BE2C (cell line): Measurements from ENCODE around the gene DUOX2.

Source experiments
- DNase-seq: peaks from one replicate; pipeline ENCODE4 v3.0.0-alpha.2; 2020
- H3K27me3 ChIP-seq: fragments of 250-450 bp; sonication (Bioruptor Pico); 2 replicates; pipeline ENCODE4 v1.5.1; 2020; ENCODE audit warnings: mild to moderate bottlenecking
- H3K36me3 ChIP-seq: fragments of 250-450 bp; sonication (Bioruptor Pico); 2 replicates; pipeline ENCODE4 v1.5.1; 2020; ENCODE audit warnings: mild to moderate bottlenecking
- H3K4me1 ChIP-seq: fragments of 250-450 bp; sonication (Bioruptor Pico); 2 replicates; pipeline ENCODE4 v1.5.1; 2020
- H3K4me3 ChIP-seq: 2 replicates; pipeline ENCODE4 v1.5.1; 2011; ENCODE audit warnings: low read depth, low read length
- H3K9me3 ChIP-seq: fragments of 250-450 bp; sonication (Bioruptor Pico); 2 replicates; pipeline ENCODE4 v1.5.1; 2020
- TF ChIP-seq, protein P1 (sequence below): IDR thresholded peaks from 2 replicates; pipeline ENCODE4 v1.5.1; 2012; ENCODE audit warnings: mild to moderate bottlenecking, low read depth, low read length

Gene DUOX2

DNA sequence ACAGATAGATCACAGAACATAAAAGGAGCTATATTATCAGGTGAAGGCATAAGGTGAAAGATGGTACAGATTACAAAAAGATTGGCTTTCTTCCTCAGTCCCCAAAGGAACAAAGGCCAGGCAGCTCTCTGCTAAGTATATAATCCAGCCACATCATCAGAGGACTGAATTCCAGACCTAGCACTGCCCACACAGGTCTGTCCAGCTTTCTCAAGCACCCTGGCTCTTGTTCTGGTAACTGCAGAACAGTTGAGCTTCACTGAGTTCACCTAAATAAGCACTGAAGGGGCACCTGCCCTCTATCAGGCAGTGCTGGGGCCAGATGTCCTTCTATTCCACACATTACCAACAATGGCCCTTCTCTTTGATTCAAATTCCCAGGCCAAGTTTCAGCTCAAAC lies 9.4 kb upstream of the DUOX2 start:
- H3K4me3 ChIP-seq, result no peak overlapping the region
- 0 out of 2 replicates have a peak, but pooled peaks cover 2% of the 10 kb centered on the region for H3K4me1 ChIP-seq
- H3K9me3 ChIP-seq, result no peaks in the 10 kb centered on the region
- H3K27me3 ChIP-seq, result no peaks in the 10 kb centered on the region
- H3K36me3 ChIP-seq, result no peaks in the 10 kb centered on the region
- DNase-seq, result no peak
- TF ChIP-seq, protein P1, sequence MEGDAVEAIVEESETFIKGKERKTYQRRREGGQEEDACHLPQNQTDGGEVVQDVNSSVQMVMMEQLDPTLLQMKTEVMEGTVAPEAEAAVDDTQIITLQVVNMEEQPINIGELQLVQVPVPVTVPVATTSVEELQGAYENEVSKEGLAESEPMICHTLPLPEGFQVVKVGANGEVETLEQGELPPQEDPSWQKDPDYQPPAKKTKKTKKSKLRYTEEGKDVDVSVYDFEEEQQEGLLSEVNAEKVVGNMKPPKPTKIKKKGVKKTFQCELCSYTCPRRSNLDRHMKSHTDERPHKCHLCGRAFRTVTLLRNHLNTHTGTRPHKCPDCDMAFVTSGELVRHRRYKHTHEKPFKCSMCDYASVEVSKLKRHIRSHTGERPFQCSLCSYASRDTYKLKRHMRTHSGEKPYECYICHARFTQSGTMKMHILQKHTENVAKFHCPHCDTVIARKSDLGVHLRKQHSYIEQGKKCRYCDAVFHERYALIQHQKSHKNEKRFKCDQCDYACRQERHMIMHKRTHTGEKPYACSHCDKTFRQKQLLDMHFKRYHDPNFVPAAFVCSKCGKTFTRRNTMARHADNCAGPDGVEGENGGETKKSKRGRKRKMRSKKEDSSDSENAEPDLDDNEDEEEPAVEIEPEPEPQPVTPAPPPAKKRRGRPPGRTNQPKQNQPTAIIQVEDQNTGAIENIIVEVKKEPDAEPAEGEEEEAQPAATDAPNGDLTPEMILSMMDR, result no peak

DNA sequence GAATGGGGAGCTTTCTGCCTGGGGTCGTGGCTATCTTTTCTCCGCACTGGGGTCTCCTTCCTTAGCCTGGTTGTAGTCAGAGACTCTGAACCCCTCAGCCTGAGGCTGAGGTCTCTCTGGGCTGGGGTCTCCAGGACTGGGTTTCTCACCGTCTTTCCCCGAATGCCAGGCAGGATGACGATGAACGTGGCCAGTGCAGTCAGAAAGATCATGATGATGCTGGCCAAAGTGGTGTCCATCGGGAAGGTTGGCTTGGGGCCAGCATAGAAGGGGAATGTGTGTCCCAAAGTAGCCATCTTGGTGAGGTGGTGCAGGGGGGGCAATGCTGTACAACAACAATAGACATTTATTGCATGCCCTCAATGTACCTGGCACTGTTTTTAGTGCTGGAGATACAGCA lies 8.7 kb upstream of the DUOX2 start:
- 0 out of 2 replicates have a peak, but pooled peaks cover 2% of the 10 kb centered on the region for H3K4me1 ChIP-seq
- H3K36me3 ChIP-seq, result no peaks in the 10 kb centered on the region
- TF ChIP-seq, protein P1, result no peak
- H3K4me3 ChIP-seq, result no peak overlapping the region
- H3K9me3 ChIP-seq, result no peaks in the 10 kb centered on the region
- DNase-seq, result no peak
- H3K27me3 ChIP-seq, result no peaks in the 10 kb centered on the region

DNA sequence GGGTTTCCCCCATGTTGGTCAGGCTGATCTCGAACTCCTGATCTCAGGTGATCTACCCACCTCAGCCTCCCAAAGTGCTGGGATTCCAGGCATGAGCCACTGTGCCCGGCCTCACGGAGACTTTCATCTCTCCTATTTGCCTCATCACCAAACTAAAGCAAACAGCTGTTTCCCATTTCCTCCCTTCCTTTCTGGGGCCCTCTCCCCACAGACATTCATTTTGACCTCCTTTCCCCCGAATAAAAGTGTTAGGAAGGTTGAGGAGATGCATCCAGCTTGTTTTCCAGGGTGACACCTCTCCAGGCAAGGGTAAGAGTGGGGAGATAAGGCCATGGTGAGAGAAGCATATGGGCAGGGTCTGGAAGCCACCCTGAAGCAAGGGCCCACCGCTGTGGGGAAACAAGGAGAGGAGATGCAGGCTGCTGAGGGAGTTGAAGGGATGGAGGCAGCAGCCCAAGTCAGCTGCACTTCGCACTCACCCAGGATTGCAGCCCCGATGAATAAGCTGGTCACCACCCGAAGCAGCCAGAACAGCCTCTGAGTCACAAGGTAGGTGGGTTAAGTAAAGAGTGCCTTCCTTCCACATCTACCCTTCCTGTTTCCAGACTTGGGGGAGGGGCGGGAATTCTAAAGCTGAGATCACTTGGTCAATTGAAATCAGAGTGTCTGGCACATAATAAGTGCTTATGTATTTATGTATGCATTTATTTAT lies 7.9 kb upstream of the DUOX2 start:
- H3K9me3 ChIP-seq, result no peaks in the 10 kb centered on the region
- no peaks in the 10 kb centered on the region for H3K27me3 ChIP-seq
- 0 out of 2 replicates have a peak, but pooled peaks cover 2% of the 10 kb centered on the region for H3K4me1 ChIP-seq
- no peak for DNase-seq
- H3K4me3 ChIP-seq, result no peak overlapping the region
- H3K36me3 ChIP-seq, result no peaks in the 10 kb centered on the region
- TF ChIP-seq, protein P1, result no peak

DNA sequence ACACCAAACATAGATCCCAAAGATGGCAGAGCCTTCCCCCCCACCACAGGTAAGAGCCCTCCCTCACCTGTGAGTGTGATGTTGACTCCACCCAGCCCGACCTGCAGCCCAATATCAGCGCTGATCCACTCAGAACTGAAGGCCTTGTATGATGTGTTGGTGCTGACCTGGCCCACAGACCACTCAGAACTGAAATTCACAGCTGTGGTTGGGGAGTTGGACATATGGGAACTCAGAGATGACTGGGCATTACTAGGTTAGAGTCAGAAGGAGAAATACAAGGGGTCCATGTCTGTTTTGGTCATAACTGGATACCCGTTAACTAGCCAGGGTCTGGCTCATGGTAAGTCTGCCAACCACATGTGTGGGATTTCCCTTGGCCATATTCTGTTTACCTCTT lies 7.0 kb upstream of the DUOX2 start:
- no peaks in the 10 kb centered on the region for H3K4me1 ChIP-seq
- H3K36me3 ChIP-seq, result no peaks in the 10 kb centered on the region
- H3K4me3 ChIP-seq, result no peak overlapping the region
- DNase-seq, result no peak
- H3K9me3 ChIP-seq, result no peaks in the 10 kb centered on the region
- TF ChIP-seq, protein P1, result no peak
- H3K27me3 ChIP-seq, result no peaks in the 10 kb centered on the region

DNA sequence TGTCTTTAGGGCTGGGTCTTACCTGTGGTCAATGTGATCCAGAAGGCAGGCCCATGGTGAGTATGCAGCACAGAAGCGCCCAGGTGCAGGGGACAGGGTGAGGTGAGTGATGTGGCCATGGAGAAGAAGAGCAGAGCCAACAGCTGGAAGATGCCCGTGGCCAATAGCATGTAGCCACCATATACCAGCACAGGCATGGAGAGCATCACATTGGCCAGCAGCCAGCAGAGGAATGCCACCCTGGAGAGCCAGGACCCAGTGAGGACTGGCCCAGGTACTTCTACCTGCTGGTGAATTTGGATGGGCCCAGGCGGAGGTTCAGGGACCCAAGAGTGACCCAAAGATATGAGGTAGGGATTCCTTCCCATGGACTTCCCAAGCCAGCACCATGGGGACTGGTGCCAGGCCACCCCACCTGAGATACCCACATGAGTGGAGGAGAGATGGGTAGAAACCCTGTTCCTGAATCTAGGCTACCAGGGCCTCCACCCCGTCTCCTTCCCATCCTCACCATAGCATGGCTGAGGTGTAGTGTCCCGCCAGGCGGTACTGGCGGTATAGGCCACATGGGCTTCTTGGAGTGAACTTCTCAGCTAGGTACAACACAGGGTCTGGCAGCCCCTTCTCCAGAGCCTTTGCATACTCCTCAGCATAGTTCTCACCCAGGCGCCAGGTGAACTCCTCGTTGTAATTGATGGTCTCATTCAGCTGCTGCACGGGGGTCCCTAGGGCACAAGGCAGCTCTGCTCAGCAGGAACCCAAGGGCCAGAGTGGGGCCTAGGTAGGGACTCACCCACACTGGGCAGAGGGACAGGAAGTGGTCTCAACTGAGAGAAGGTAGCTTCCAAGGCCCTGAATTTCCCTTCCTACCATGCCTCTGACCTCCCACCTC lies 6.4 kb upstream of the DUOX2 start:
- Histone ChIP-seq H3K4me1 (no peaks in the 10 kb centered on the region), H3K4me3 (no peak overlapping the region), H3K27me3 (0 out of 2 replicates have a peak, but pooled peaks cover under 1% of the 10 kb centered on the region), H3K9me3 (no peaks in the 10 kb centered on the region), H3K36me3 (no peaks in the 10 kb centered on the region)
- DNase-seq, result no peak
- TF ChIP-seq, protein P1, result no peak

DNA sequence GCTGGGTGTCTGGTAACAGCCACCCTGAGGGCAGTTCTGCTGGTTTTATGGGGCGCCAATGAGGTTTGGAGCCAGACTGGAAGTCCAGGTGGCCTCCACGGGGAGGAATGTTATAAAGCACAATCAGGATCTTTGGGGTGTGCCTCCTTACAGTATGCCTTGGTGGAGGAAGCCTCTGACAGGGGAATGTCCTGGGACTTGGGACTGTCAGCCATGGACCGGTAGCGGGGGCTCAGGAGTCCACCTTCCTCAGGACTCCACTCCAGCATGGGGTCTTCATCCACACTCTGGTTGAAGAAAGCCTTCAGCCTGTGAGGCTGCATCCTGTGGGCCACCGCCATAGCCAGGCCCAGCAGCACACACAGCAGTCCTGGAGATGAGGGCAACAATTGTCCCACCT lies 5.0 kb upstream of the DUOX2 start:
- Histone ChIP-seq H3K36me3 (no peaks in the 10 kb centered on the region), H3K27me3 (peaks cover 14% of the 10 kb centered on the region), H3K4me3 (no peak overlapping the region), H3K4me1 (no peaks in the 10 kb centered on the region), H3K9me3 (no peaks in the 10 kb centered on the region)
- TF ChIP-seq, protein P1, result no peak
- no peak for DNase-seq
